NCI-H1930 (cell line): ENCODE data around the gene CIART.
A peak's percentile ranks its signal among the peaks of the same experiment; 100 is the strongest.
"Not testable (repeated sequence)": the region's sequence is repeated elsewhere in the genome, so short reads cannot be mapped to it uniquely, and the experiment has no call there.

Experiments used
- DNase-seq, 2 experiments: peaks; one replicate each; lab custom pipeline; 2025; lab: John Stamatoyannopoulos, UW

CIART gene

GRCh38 chr1:150261367-150261766, 21.0 kb upstream of the CIART start:
- no peak for DNase-seq

GRCh38 chr1:150262388-150263320, 19.7 kb upstream of the CIART start:
- no peak for DNase-seq

- DNase-seq = no peak
Measured at GRCh38 chr1:150263549-150263948, 18.8 kb upstream of the CIART start.

GRCh38 chr1:150267896-150268295, 14.5 kb upstream of the CIART start:
- DNase-seq = no peak

- DNase-seq = no peak
Measured at GRCh38 chr1:150268340-150268704, 14.0 kb upstream of the CIART start.

- DNase-seq = peak; percentile 95 to 97
Measured at GRCh38 chr1:150268705-150269403, 13.5 kb upstream of the CIART start, which contains the start of gene APH1A. TSS of gene APH1A (minus strand) at chr1:150269016. CDS start at chr1:150268810, 206 bp downstream.

- no peak for DNase-seq
Measured at GRCh38 chr1:150269451-150269850, 12.9 kb upstream of the CIART start.

GRCh38 chr1:150271291-150271959, 10.9 kb upstream of the CIART start:
- DNase-seq = no peak

GRCh38 chr1:150273311-150273710, 9.0 kb upstream of the CIART start:
- no peak for DNase-seq

- no peak for DNase-seq
Measured at GRCh38 chr1:150280138-150280707, 2.1 kb upstream of the CIART start.

GRCh38 chr1:150281221-150281757, 1.1 kb upstream of the CIART start:
- peak; percentile 29 to 56 for DNase-seq

- DNase-seq = no peak
Measured at GRCh38 chr1:150282558-150282958, 204 bp downstream of the CIART start.

GRCh38 chr1:150283260-150283659, 906 bp downstream of the CIART start:
- no peak for DNase-seq

- DNase-seq = no peak
Measured at GRCh38 chr1:150288382-150288781, 6.0 kb downstream of the CIART start.

GRCh38 chr1:150288822-150289221, 6.5 kb downstream of the CIART start:
- no peak for DNase-seq

- peak; percentile 88 to 90 for DNase-seq
Measured at GRCh38 chr1:150293433-150294253, 11.3 kb downstream of the CIART start, which contains the start of gene MRPS21. TSS of gene MRPS21 (plus strand) at chr1:150293861. CDS start at chr1:150294367, 506 bp downstream.

GRCh38 chr1:150295476-150295875, 13.1 kb downstream of the CIART start:
- no peak for DNase-seq

- DNase-seq = no peak
Measured at GRCh38 chr1:150299716-150300115, 17.4 kb downstream of the CIART start.

GRCh38 chr1:150302338-150302737, 20.0 kb downstream of the CIART start:
- no peak for DNase-seq

- no peak for DNase-seq
Measured at GRCh38 chr1:150302902-150303301, 20.5 kb downstream of the CIART start.

GRCh38 chr1:150308585-150308984, 26.2 kb downstream of the CIART start:
- not testable (repeated sequence) for DNase-seq
